ENCODE results near the gene ZGPAT.

Gene ZGPAT

DNA sequence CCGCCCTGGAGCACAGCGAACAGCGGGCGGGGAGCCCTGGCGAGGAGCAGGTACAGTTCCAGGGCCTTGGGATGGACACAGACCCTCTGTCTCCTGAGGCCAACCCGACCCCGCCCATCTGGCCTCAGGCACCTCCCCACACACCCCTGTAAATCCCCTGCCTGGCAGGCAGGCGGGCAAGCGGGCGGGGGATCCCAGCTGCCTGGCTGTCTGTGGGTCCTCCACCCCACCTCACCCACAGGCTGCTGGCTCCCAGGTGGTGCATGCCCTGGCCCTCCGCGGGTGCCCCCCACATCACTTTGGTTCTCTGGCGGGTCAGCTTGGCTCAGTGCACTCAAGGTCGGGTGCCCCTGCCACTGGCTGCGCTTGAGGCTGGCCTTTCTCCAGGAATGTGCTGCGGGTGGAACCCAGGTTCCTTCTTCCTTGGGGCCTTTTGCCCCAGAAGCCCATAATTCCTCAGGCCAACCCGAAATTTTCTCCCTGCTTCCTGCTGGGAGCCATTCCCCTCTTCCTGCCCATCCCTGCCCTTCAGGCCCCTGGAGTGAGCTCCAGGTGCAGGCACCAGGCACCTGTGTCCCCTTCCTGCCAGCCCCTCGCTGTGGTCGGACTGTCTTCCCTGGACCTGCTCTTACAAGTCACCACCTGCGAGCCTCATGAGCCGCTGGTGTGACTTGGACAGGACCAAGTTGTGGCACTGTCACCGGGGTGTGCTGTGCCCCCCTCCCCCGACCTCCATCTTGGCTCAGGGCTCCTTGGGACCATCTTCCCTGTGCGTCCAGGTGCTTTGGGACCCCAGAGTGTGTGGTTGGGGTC, 16.7 kb upstream of the ZGPAT start:
- Histone ChIP-seq H2AFZ (ENCODE audit: low read depth, low read length) (no peak overlapping the region), H3K27ac (ENCODE audit: low read length) (no peak overlapping the region), H3K79me2 (ENCODE audit: low read length) (no peaks in the 10 kb centered on the region), H3K9ac (ENCODE audit: low read length) (no peak overlapping the region), H4K20me1 (ENCODE audit: insufficient read depth, low read length) (no peaks in the 10 kb centered on the region), H3K4me3 (ENCODE audit: low read length) (no peak overlapping the region), H3K27me3 (ENCODE audit: low read depth, low read length) (no peaks in the 10 kb centered on the region), H3K4me1 (ENCODE audit: low read length) (no peaks in the 10 kb centered on the region), H3K4me2 (ENCODE audit: low read length) (no peak overlapping the region), H3K9me3 (ENCODE audit: insufficient read depth, low read length) (no peaks in the 10 kb centered on the region), H3K36me3 (replicated peaks; ENCODE audit: low read depth, low read length) (no peaks in the 10 kb centered on the region)
- TF ChIP-seq, protein P1, sequence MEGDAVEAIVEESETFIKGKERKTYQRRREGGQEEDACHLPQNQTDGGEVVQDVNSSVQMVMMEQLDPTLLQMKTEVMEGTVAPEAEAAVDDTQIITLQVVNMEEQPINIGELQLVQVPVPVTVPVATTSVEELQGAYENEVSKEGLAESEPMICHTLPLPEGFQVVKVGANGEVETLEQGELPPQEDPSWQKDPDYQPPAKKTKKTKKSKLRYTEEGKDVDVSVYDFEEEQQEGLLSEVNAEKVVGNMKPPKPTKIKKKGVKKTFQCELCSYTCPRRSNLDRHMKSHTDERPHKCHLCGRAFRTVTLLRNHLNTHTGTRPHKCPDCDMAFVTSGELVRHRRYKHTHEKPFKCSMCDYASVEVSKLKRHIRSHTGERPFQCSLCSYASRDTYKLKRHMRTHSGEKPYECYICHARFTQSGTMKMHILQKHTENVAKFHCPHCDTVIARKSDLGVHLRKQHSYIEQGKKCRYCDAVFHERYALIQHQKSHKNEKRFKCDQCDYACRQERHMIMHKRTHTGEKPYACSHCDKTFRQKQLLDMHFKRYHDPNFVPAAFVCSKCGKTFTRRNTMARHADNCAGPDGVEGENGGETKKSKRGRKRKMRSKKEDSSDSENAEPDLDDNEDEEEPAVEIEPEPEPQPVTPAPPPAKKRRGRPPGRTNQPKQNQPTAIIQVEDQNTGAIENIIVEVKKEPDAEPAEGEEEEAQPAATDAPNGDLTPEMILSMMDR (IDR thresholded peaks at IDR 0.05; ENCODE audit: low read depth, low read length): no peak
- TF ChIP-seq EZH2phosphoT487 (IDR thresholded peaks at IDR 0.05; ENCODE audit: low read depth): no peak

DNA sequence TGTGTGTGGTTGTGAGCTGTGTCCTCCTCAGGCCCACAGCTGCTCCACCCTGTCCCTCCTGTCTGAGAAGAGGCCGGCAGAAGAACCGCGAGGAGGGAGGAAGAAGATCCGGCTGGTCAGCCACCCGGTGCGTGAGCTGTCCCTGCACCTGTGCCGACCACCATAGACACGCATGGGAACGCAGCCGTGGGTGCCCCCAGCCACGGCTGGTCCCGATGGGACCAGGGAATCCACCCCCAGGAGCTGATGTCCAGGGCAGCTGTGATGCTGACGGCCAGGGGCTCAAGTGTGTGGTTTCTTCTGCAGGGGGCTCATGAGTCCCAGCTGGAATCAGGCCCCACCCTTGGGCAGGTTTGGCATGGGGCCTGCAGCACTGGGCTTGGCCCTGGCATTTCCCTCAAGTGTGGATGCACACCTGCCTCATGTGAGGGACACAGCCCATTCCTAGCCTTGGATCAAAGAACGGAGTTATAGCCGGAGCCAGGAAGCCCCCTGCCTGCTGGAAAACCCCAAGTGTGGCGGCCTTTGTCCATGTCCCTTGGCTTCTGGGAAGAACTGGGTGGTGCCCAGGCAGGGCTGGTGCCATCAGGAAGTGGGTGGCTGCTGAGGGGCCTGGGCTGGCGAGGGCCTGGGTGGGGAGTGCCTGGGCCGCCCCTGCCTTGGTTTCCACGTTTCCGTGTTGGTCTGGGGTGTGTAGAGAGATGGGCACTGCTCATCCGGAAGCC, 16.0 kb upstream of the ZGPAT start:
- H3K4me2 ChIP-seq (ENCODE audit: low read length): no peak overlapping the region
- H3K27ac ChIP-seq (ENCODE audit: low read length): no peak overlapping the region

DNA sequence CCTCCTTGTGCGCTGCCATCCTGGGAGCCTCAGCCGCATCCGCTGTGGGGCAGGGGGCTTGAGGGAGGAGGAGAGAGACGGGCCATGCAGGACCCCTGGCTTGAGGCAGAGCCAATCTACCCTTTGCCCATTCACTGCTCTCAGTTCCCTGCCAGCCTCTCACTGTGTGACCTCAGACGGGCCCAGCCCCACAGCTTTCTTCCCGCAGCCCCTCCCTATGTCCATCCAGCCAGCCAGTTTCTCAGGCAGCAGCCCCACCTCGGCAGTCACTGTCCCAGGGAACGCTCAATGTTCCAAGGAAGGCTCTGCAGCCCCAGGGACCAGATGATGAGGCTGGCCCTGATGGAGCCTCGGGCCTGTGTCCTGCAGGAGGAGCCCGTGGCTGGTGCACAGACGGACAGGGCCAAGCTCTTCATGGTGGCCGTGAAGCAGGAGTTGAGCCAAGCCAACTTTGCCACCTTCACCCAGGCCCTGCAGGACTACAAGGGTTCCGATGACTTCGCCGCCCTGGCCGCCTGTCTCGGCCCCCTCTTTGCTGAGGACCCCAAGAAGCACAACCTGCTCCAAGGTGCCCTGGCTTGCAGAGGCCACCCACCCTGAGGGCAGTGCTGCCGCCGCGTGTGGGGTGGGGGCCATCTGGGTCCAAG, 15.3 kb upstream of the ZGPAT start:
- no peak overlapping the region for H3K4me2 ChIP-seq (ENCODE audit: low read length)
- no peaks in the 10 kb centered on the region for H3K9me3 ChIP-seq (ENCODE audit: insufficient read depth, low read length)
- H3K79me2 ChIP-seq (ENCODE audit: low read length): no peaks in the 10 kb centered on the region
- H3K9ac ChIP-seq (ENCODE audit: low read length): no peak overlapping the region
- H3K4me1 ChIP-seq (ENCODE audit: low read length): peaks cover 3% of the 10 kb centered on the region
- H2AFZ ChIP-seq (ENCODE audit: low read depth, low read length): no peak overlapping the region
- H3K36me3 ChIP-seq (replicated peaks; ENCODE audit: low read depth, low read length): no peaks in the 10 kb centered on the region
- H4K20me1 ChIP-seq (ENCODE audit: insufficient read depth, low read length): no peaks in the 10 kb centered on the region
- H3K27ac ChIP-seq (ENCODE audit: low read length): no peak overlapping the region
- H3K4me3 ChIP-seq (ENCODE audit: low read length): no peak overlapping the region
- no peak for TF ChIP-seq EZH2phosphoT487 (IDR thresholded peaks at IDR 0.05; ENCODE audit: low read depth)
- TF ChIP-seq, protein P1 (IDR thresholded peaks at IDR 0.05; ENCODE audit: low read depth, low read length): no peak
- H3K27me3 ChIP-seq (ENCODE audit: low read depth, low read length): no peaks in the 10 kb centered on the region

More for the DNA sequence above, 16.0 kb upstream of the ZGPAT start:
- Histone ChIP-seq H3K4me3 (ENCODE audit: low read length) (no peak overlapping the region), H3K4me1 (ENCODE audit: low read length) (no peaks in the 10 kb centered on the region), H4K20me1 (ENCODE audit: insufficient read depth, low read length) (no peaks in the 10 kb centered on the region), H3K9ac (ENCODE audit: low read length) (no peak overlapping the region), H3K27me3 (ENCODE audit: low read depth, low read length) (no peaks in the 10 kb centered on the region), H2AFZ (ENCODE audit: low read depth, low read length) (no peak overlapping the region), H3K79me2 (ENCODE audit: low read length) (no peaks in the 10 kb centered on the region), H3K36me3 (replicated peaks; ENCODE audit: low read depth, low read length) (no peaks in the 10 kb centered on the region), H3K9me3 (ENCODE audit: insufficient read depth, low read length) (no peaks in the 10 kb centered on the region)
- TF ChIP-seq EZH2phosphoT487 (IDR thresholded peaks at IDR 0.05; ENCODE audit: low read depth): no peak
- TF ChIP-seq, protein P1 (IDR thresholded peaks at IDR 0.05; ENCODE audit: low read depth, low read length): no peak
